Body of pancreas (tissue), 4 donors: ENCODE data around the gene GPRC5D.

Source experiments
- CTCF ChIP-seq, 7 experiments: fragments of 450-650 bp in 4 of 7; fragments of 200-600 bp in 3 of 7; sonication (generic) in 3 of 7; IDR thresholded peaks; one replicate each; pipeline ENCODE4 v1.5.1; 2016 to 2019; ENCODE audit warnings: antibody characterized with exemption in 7 of 7
- POLR2A ChIP-seq, 3 donors: fragments of 450-650 bp; IDR thresholded peaks; one replicate each; pipeline ENCODE4 v1.6.1; 2016; ENCODE audit warnings: antibody characterized with exemption in 3 of 3, mild to moderate bottlenecking in 2 of 3

- TF ChIP-seq CTCF (IDR thresholded peaks at IDR 0.05), result no peak
- TF ChIP-seq POLR2A (IDR thresholded peaks at IDR 0.05), result no peak
These were observed 48.0 kb downstream of the GPRC5D start for GRCh38 chr12:12903642-12904609.
